Body of pancreas (tissue), 4 donors: Measurements from ENCODE around the gene MAPK8IP2.
"Not testable (repeated sequence)": the region's sequence is repeated elsewhere in the genome, so short reads cannot be mapped to it uniquely, and the experiment has no call there.

ENCODE experiments used
- CTCF ChIP-seq, 7 experiments: fragments of 450-650 bp in 4 of 7; fragments of 200-600 bp in 3 of 7; sonication (generic) in 3 of 7; IDR thresholded peaks; one replicate each; pipeline ENCODE4 v1.5.1; 2016 to 2019; ENCODE audit warnings: antibody characterized with exemption in 7 of 7
- POLR2A ChIP-seq, 3 donors: fragments of 450-650 bp; IDR thresholded peaks; one replicate each; pipeline ENCODE4 v1.6.1; 2016; ENCODE audit warnings: antibody characterized with exemption in 3 of 3, mild to moderate bottlenecking in 2 of 3

DNA sequence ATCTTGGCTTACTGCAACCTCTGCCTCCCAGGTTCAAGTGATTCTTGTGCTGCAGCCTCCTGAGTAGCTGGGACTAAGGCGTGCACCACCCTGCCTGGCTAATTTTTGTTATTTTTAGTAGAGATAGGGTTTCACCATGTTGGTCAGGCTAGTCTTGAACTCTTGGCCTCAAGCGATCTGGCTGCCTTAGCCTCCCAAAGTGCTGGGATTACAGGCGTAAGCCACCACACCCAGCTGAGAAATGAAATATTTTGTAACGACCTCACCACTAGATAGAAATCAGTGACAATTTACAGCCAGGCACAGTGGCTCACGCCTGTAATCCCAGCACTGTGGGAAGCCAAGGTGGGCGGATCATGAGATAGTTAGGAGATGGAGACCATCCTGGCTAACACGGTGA, 59.1 kb downstream of the MAPK8IP2 start:
- TF ChIP-seq CTCF, POLR2A (IDR thresholded peaks at IDR 0.05): not testable (repeated sequence)
